ENCODE results near the gene TP53I3.
"Not testable (repeated sequence)": the region's sequence is repeated elsewhere in the genome, so short reads cannot be mapped to it uniquely, and the experiment has no call there.

The TP53I3 gene

DNA sequence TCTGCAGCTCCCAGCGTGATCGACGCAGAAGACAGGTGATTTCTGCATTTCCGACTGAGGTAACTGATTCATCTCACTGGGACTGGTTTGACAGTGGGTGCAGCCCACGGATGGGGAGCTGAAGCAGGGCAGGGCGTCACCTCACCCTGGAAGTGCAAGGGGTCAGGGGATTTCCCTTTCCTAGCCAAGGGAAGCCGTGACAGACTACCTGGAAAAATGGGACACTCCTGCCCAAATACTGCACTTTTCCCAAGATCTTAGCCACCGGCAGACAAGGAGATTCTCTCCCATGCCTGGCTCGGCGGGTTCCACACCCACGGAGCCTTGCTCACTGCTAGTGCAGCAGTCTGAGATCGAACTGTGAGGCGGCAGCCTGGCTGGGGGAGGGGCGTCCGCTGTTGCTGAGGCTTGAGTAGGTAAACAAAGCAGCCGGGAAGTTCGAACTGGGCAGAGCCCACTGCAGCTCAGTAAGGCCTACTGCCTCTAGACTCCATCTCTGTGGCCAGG lies 10.6 kb upstream of the TP53I3 start:
- not testable (repeated sequence) for DNase-seq

DNA sequence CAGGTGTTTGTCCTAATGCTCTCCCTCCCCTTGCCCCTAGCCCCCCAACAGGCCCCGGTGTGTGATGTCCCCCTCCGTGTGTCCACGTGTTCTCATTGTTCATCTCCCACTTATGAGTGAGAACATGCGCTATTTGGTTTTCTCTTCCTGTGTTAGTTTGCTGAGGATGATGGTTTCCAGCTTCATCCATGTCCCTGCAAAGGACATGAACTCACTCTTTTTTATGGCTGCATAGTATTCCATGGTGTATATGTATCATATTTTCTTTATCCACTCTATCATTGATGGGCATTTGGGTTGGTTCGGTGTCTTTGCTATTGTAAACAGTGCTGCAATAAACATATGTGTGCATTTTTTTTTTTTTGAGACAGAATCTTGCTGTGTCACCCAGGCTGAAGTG lies 8.6 kb upstream of the TP53I3 start:
- not testable (repeated sequence) for DNase-seq

DNA sequence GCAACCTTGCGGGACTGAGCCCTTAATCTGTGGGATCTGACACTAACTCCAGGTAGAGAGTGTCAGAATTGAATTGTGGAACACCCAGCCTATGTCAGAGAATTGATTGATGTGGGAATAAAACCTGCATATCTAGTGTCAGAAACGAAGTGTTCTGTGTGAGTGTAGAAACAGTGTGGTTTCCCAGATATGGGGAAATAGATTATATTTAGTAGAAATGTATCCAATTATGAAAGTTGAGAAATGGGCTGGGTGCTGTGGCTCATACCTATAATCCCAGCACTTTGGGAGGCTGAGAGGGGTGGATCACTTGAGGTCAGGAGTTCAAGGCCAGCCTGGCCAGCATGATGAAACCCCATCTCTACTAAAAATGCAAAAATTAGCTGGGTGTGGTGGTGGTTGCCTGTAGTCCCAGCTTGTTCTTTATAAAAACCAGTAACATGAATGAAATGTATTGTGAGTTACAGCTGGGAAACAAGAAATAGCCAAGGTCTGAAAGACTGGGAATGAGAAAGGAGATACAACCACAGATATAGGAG lies 4.3 kb upstream of the TP53I3 start:
- DNase-seq: no peak

DNA sequence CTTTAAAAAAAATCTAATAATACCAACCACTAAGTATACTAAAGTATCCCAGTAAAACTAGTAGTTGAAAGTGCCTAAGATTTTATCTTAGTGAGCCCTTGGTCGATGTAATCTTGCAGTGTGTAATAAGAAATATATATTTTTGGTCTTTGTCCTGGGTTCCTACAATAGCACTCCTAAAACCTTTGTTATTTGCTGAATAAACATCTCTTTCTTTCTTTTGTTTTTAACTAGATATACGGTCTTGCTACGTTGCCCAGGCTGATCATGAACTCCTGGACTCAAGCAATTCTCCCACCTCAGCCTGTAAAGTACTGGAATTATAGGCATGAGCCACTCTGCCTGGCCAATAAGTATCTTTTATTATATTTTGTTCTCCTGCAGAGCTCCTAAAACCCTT lies 2.4 kb upstream of the TP53I3 start:
- DNase-seq: no peak

DNA sequence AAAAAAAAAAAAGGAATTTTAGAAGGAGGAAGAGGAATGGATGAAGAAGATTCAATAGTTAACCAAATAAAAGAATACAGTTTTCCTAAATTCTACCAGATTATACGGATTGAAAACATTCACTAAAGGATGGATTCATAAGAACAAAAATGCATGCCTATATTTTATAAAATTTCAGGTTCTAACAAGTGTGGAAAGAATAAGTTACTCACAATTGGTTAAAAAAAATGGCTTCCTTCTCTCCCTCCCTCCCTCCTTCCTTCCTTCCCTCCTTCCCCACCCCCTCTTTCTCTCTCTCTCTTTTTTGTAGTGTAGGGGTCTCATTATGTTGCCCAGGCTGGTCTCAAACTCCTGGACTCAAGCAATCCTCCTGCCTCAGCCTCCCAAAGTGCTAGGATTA lies 1.6 kb upstream of the TP53I3 start:
- DNase-seq: no peak

DNA sequence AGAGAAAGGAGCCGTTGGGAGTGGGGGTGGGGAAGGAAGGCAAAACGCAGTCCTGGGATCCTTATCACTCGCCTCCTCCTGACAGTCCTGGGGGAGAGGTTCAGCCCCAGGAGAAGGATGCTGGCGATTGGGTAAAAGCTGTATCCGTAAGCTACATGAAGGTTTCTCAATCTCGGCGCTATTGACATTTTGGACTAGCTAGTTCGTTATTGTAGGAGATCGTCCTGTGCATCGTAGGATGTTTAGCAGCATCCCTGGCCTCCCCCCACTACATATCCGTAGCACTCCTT lies 511 bp upstream of the TP53I3 start:
- DNase-seq: no peak

DNA sequence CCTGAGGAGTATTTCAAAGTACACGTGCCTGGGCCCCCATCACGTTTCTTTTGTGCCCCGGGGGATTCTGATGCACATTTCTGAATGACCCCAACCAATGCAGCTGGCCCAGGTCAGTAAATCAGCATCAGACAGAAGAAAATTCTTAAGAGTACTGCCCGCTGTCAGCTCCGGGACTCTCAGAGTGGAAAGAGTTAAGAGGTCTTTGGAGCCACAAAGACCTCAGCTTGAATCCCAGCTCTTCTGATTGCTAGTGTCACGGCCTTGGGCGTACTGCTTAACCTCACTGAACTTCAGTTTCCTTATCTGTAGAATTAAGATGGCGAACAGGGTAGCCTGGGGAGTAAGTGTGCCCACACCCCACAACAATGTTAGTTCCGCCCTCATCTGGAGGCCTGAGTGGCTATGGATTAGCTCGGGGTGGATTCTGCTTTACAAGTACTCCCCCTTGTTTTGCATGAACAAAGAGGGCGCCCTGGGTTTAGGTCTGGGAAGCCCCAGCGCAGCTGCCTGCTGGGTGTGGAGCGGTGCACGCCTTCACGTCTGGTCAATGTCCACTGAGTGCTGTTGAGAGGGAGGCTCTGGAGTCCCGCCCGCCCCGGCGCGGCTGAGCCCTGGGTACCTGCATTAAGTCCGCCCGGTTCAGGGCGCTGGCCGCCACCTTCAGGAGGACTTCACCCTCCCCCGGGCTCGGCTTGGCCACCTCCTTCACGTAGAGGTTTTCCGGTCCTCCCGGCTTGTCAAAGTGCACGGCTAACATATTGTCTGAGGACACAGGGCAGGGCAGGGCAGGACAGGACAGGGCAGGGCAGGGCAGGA lies 858 bp downstream of the TP53I3 start:
- peak; percentile 39 for DNase-seq

DNA sequence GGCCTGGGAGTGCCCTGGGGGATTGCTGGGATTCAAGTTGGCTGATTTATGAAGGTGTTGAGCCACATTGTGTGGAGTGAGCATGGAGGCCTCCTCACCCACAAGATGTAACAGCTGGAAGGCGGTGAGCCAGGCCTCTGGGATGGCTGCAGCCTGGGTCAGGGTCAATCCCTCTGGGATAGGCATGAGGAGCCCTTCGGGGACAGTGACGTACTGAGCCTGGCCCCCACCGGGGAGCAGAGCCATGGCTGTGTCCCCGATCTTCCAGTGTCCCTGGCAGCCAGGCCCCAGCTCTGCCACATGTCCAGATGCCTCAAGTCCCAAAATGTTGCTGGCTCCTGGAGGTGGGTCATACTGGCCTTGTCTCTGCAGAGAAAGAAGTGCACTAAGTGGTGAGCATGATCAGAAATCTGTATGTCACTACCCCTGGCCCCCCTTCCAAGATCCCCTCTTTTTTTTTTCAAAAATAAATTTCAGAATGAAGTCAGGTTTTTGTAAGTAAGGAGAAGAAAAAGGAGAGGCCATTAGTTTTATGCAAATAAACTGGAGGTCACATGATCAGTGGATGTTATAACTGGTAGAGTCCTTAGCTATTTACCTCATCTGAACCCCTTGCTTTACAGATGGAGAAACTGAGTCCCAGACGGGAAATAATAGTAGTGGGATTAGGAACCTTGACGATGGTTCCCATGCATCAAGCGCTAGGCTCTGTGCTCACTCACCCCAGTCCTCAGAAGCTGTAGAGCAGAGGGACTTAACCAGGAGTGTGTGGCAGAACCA lies 1.7 kb downstream of the TP53I3 start:
- no peak for DNase-seq

DNA sequence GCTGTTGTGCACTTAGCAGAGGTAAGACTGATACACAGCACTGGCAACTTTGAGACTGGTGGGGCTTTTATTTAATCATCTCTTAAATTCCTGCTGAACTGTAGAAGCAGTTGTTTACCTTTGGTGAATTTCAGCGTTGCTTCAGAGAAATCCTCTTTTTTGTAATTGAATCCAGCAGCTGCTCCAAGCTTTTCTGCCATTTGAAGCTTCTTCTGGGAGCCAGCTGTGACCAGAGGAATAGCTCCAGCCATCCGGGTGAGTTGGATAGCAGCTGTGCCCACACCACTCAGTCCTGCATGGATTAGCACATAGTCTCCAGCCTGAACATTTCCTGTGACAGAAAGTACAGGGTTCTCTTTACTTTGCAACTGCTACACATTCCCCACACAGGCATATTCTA lies 3.9 kb downstream of the TP53I3 start:
- DNase-seq: no peak

DNA sequence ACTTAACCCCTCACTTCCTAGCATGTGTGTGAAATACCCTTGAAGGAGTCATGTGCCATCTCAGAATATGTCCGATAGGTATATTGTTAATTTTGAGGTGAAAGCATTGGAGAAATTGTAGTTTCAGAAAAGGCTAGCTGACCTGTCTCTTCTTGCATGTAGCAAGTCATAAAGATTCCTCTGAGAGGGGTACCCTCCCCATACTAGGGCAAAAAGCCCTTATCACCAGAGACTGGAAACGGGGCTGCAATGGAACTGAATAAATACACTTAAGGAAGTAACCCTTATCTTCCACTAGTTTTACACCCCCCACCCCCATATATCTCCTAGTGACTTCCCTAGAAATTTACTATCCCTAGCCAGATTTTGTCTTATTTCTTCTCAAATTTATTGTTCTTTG lies 6.8 kb downstream of the TP53I3 start:
- DNase-seq: no peak

DNA sequence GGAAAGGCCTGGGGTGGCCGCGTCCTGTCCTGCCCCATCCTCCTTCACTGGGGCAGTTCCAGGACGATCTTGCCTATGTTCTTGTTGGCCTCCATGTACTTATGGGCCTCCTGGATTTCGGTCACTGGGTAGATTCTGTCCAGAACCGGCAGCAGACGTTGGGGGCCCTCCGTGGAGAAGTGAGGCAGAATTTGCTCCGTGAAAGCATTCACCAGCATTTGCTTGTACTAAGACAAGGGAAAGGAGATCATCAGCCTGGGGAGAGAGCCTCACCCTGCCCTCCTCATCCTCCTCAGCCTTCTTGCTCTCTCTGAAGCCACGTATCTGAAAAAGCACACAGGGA lies 7.1 kb downstream of the TP53I3 start:
- no peak for DNase-seq

DNA sequence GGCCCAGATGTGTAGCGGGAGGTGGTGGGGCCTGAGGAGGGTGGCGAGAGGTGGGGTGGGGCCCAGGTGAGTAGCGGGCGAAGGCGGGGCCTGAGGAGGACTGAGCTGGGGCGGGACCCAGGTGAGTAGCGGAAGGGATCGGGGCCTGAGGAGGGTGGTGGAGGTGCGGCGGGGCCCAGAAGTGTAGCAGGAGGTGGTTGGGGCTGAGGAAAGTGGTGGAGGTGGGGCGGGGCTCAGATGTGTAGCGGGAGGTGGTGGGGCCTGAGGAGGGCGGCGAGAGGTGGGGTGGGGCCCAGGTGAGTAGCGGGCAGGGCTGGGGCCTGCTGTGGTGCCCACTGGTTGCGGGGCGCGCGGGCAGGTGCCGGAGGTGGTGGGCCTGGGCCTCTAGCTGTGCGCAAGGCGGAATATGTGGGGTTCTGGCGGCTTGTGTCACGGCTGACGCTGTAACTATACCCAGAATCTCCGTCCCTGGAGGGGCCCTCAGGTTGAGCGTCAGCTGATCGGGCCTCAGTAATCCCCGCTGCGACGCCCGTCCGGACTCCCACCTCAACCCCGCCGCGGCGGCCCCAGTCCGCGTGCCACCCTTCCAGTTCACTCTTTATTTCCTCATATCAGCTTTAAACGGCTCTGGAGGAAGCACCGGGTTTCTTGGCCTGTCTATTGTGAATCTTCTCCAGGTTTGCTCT lies 7.6 kb downstream of the TP53I3 start:
- peak; percentile 12 for DNase-seq

DNA sequence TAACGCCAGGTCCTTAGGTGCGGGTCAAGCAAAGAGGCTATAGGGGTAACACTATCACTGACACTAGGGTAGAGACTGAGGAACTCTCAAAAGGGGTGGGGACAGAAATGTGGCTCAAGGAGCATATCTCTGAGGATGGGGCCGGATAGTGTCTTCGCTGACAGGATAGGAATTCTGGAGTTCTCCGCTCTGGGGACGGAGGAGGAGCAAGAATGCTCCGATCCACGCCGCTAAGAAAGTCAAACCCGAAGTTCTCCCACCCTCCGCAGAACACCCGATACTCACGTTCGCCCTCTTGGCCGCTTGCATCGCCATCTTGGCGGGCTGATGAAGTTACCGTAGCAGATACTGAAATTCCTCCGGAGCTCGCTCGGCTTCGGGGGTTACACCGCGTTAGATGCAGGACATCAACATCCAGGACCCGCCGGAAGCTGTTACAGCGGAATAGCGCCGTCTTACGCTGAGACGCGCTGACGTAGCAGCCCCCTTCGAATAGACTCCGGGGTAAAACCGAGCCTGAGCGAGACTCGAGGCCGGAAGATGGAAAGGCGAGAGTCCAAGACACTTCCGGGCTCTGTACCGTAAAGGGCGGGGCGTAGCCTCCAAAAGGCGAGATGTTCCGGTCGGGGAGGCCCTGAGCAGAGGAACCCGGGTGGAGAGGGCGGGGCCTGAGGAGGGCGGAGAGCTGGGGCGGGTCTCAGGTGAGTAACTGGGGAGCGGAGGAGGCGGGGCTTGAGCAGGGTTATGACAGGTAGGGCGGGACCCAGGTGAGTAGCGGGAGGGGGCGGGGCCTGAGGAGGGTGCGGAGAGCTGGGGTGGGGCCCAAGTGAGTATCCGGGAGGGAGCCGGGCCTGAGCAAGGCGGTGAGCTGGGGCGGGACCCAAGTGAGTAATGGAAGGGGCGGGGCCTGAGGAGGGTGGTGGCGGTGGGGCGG lies 8.5 kb downstream of the TP53I3 start, which contains the start of gene SF3B6:
Gene SF3B6, minus strand, starts transcription at position 412 of the 934 bp plus-strand sequence. Its CDS starts 97 bp downstream, at position 315.
- DNase-seq: peak; percentile 99

DNA sequence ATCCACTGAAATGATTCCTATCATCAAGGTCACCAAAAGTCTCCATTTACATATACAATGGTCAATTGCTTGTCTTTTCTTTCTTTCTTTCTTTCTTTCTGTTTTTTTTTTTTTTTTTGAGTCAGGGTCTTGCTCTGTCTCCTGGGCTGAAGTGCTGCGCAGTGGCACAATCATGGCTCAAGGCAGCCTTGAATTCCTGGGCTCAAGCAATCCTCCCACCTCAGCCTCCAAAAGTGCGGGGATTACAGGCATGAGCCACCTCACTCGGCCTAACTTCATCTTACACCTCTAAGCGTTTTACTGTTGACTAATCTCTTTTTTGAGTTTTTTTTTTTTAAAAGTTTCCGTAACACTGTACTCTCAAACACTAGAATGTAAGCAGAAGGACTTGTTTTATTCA lies 9.4 kb downstream of the TP53I3 start:
- DNase-seq: no peak

DNA sequence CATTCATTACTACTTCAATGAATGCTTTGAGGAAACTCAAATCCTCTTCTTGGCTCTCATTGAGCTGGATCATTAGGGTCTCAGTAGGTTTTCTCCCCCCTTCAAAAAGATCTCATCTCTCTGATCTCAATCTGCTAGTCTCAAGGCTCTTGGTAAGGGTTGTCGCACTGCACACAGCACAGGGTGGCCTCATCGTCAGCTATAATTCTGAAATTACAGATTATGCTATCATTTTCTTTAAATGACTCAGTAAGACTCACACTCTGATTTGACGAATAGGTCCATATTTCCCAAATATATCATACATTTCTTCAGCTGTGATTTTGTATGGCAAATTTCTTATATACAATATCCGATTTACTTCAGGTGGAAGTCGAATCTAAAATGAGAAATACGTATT lies 10.8 kb downstream of the TP53I3 start:
- no peak for DNase-seq

DNA sequence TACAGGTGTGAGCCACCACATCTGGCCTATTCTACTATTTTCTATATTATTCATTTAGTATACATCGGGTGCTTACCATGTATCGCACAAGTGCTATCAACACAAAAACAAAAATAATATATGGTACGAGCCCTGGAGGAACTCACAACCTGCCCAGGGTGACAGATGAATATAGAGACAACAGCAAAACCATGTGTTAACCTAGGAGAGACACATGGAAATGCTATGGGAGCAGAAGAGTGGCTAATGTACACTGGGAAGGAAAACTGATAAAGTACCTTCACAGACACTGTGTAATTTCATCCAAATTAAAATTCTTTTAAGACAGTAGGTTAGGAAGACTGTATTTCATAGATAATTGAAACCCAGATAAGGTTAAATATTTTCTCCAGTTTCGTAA lies 12.4 kb downstream of the TP53I3 start:
- DNase-seq: no peak

DNA sequence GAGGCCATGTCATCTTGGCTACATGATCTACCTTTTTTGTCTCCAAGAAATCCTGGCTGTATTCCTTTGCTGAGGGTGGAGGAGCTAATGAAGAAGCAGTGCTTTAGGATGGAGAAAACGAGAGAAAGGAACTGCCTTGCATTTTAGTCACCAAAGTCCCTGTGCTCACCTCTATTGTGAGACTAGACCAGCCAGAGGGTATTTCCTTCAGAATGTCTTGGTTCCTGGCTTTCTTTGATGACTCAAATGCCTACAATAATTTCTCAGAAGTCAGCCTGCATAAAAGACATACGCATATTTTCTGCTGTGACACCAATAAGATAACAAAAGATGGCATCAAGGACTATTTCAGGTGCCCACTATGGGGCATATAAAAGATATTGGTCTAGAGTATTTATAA lies 19.3 kb downstream of the TP53I3 start:
- DNase-seq: no peak

DNA sequence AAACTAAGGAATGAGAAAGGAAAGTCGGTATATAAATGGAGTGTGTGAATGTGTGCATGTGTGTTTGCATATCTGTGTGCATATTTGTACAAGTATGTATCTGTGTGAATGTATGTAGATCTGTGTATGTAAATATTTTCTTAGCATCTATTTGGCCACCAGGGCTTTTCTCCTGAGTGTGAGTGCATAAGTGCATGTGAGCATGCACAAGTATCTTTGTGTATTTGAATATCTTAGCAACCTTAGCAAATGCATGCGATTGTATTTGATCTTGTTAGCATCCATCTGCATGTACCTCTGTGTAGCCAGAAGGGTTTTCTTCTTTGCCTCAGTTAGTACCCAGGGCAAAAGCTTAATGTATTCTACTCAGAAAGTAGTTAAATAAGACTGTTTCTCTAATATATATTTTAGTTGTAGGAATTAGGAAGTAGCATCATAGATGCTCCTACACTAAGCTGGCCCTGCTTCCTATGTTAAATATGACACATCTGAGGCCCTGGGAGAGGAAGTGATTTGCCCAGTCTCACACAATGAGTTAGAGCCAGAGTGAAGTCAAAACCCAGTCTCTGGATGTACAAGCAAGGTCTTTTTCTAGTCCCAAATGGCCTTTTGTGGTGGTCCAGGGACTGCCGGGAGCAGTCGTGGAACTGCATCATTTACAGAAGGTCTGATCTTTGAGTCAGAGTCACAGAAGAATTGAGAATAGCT lies 25.9 kb downstream of the TP53I3 start:
- DNase-seq: no peak

DNA sequence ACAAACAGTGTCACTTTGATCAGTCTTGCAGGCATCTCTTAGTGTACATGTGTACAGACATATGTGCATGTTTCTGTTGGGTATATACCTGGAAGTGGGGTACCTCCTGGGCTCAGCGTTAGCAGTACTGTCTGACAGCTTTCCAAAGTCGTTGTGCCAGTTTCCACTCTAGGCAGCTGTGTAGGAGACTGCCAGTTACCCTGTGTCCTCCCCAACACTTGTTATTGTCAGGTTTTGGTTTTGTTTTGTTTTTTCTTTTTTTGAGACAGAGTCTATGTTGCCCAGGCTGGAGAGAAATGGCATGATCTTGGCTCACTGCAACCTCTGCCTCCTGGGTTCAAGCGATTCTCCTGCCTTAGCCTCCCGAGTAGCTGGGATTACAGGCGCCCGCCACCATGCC lies 28.9 kb downstream of the TP53I3 start:
- no peak for DNase-seq

DNA sequence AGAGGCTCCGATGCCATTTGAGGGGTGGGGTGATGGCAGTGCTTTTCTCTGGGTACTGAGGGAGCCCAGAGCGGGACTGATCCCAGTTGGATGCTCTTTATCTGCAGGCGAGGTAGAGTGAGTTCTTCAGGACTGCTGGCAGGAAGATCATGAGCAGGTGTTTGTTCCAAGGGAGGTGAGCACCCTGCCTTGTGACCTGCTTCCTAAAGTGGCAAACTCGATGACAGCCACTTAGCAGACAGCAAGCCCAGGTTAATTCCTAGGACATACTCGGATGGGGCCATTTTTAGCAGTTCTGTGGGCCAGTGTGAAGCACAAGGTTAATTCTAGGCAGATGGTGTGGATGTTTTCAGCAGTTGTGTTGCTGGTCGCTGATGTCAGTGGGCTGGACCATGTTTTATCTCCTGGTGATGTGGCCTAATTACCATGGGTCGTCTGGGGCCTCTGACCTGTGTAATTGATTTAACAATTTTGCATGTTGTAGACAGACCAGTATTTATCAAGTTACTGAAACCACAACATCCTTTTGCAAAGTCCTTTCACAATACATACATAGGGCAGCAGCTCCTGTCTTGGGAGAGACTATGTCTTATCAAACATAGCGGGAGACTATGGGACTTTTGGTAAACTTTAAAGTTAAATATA lies 30.1 kb downstream of the TP53I3 start:
- no peak for DNase-seq

DNA sequence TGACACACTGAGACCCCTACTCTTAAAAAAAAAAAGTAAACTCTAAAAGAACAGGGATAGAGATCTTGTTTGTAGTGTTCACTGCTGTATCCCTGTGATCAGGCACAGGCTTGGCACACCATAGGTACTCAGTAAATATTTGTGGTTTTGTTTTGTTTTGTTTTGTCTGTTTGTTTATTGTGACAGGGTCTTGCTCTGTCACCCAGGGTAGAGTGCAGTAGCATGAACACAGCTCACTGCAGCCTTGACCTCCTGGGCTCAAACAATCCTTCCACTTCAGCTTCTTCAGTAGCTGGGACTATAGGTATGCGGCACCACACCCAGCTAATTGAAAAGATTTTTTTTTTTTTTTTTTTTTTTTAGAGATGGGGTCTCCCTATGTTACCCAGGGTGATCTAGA lies 31.7 kb downstream of the TP53I3 start:
- no peak for DNase-seq

Measured in stimulated activated CD4-positive, alpha-beta T cell treated with anti-CD3 and anti-CD28 coated beads, Interleukin-4, amount 100 ng/mL, for 24 hours (primary cell).